GM12878 (cell line): Measurements from ENCODE around the gene PREX1. TPM values are rescaled to one million over a fixed set of nuclear protein-coding genes. Genes with fewer than 3 reads are reported as not detected.

Source experiments
- ATAC-seq: fragments of 200-7000 bp; cut with Tn5 transposase; 3 replicates; pipeline ENCODE4 v1.9.1; 2020; ENCODE audit warnings: mild to moderate bottlenecking, moderate library complexity
- BruUV-seq: library from RNA; stranded (reverse); fragments of 400-500 nt; replicated peaks from 2 replicates; lab custom pipeline; 2021; lab: Mats Ljungman, UMichigan
- CTCF ChIA-PET: fragments of 300-600 bp; sonication (Branson Sonifier 250); formaldehyde crosslinking; extraction: SDS; loops from one replicate; lab custom pipeline; 2021; ENCODE audit warnings: inconsistent platforms; lab: Yijun Ruan, JAX
- POLR2A ChIA-PET: fragments of 350-600 bp; formaldehyde crosslinking; extraction: SDS; loops from one replicate; lab custom pipeline; 2021; ENCODE audit warnings: inconsistent platforms; lab: Charles Lee
- RAD21 ChIA-PET: fragments of 300-600 bp; sonication (Branson Sonifier 250); formaldehyde crosslinking; loops from one replicate; lab custom pipeline; 2023; ENCODE audit warnings: antibody characterized with exemption; ENCODE audit not compliant: unreplicated experiment; lab: Charles Lee
- SMC1A ChIA-PET: fragments of 300-600 bp; sonication (Branson Sonifier 250); formaldehyde crosslinking; loops from one replicate; lab custom pipeline; 2023; ENCODE audit not compliant: unreplicated experiment, uncharacterized antibody; lab: Charles Lee
- DNase-seq: peaks from one replicate; pipeline ENCODE4 v3.0.0-alpha.2; 2011; ENCODE audit warnings: low read depth, low spot score
- FAIRE-seq: peaks from 3 replicates; lab custom pipeline; 2011; peaks lifted over from hg19 to GRCh38; lab: Jason Lieb, UNC
- H2AFZ ChIP-seq: 2 replicates; pipeline ENCODE4 v1.6.0; 2011; ENCODE audit warnings: low read depth, low read length, control low read depth; ENCODE audit not compliant: control insufficient read depth
- H3K27ac ChIP-seq: 2 replicates; pipeline ENCODE4 v1.5.1; 2011; ENCODE audit warnings: control low read depth; ENCODE audit not compliant: control insufficient read depth, insufficient read depth
- H3K27me3 ChIP-seq, 2 experiments: replicated peaks in 1 of 2; 2 replicates each; pipeline versions ENCODE4 v1.6.0 to v1.6.1; 2011; ENCODE audit warnings: low read length in 1 of 2; ENCODE audit not compliant: control insufficient read depth in 2 of 2, insufficient read depth in 2 of 2
- H3K36me3 ChIP-seq, 2 experiments: 2 replicates each; pipeline ENCODE4 v1.5.1; 2011; ENCODE audit warnings: low read length in 1 of 2; ENCODE audit not compliant: control insufficient read depth in 2 of 2, insufficient read depth in 2 of 2
- H3K4me1 ChIP-seq: 2 replicates; pipeline ENCODE4 v1.6.1; 2011; ENCODE audit warnings: mild to moderate bottlenecking, low read length, moderate library complexity, mixed read lengths; ENCODE audit not compliant: control insufficient read depth, insufficient read depth
- H3K4me2 ChIP-seq: 2 replicates; pipeline ENCODE4 v1.6.0; 2011; ENCODE audit warnings: control low read depth; ENCODE audit not compliant: control insufficient read depth, insufficient read depth
- H3K4me3 ChIP-seq: fragments of 200-600 bp; sonication (generic); 2 replicates; pipeline ENCODE4 v1.5.1; 2016
- H3K79me2 ChIP-seq: 2 replicates; pipeline ENCODE4 v1.6.0; 2011; ENCODE audit warnings: low read length; ENCODE audit not compliant: control insufficient read depth, insufficient read depth
- H3K9ac ChIP-seq: 2 replicates; pipeline ENCODE4 v1.8.0; 2011; ENCODE audit warnings: low read length, control low read depth, mixed read lengths; ENCODE audit not compliant: control insufficient read depth, insufficient read depth
- H3K9me3 ChIP-seq: replicated peaks from 3 replicates; pipeline ENCODE4 v1.5.1; 2011; ENCODE audit warnings: mild to moderate bottlenecking, low read length; ENCODE audit not compliant: control insufficient read depth, insufficient read depth
- H4K20me1 ChIP-seq: 2 replicates; pipeline ENCODE4 v1.6.0; 2011; ENCODE audit not compliant: control insufficient read depth, insufficient read depth
- EED ChIP-seq: sonication (generic); IDR thresholded peaks from 2 replicates; pipeline ENCODE4 v1.6.1; 2016; ENCODE audit warnings: antibody characterized with exemption, low read depth
- NFXL1 ChIP-seq: fragments of 450-650 bp; IDR thresholded peaks from 2 replicates; pipeline ENCODE4 v1.6.1; 2017; ENCODE audit warnings: antibody characterized with exemption, mild to moderate bottlenecking, borderline replicate concordance
- NR2C1 ChIP-seq: fragments of 450-650 bp; IDR thresholded peaks from 2 replicates; pipeline ENCODE4 v1.6.1; 2017; ENCODE audit warnings: antibody characterized with exemption, mild to moderate bottlenecking, moderate library complexity
- NR2F1 ChIP-seq: fragments of 450-650 bp; conservative IDR thresholded peaks from 2 replicates; pipeline ENCODE4 v1.6.1; 2017; ENCODE audit warnings: mild to moderate bottlenecking
- SMAD5 ChIP-seq: IDR thresholded peaks from 2 replicates; pipeline ENCODE4 v1.6.1; 2016; ENCODE audit warnings: antibody characterized with exemption, low read depth
- SMC3 ChIP-seq: IDR thresholded peaks from 2 replicates; pipeline ENCODE4 v1.6.1; 2011; ENCODE audit warnings: low read length, improper control_type of control experiment, borderline replicate concordance
- SUZ12 ChIP-seq: fragments of 200-600 bp; sonication (generic); IDR thresholded peaks from one replicate; pipeline ENCODE4 v1.6.1; 2018; ENCODE audit warnings: antibody characterized with exemption, mild to moderate bottlenecking; ENCODE audit not compliant: unreplicated experiment
- TAF1 ChIP-seq: IDR thresholded peaks from 2 replicates; pipeline ENCODE4 v1.6.1; 2011; ENCODE audit warnings: mild to moderate bottlenecking, low read depth, low read length, borderline replicate concordance
- ZNF217 ChIP-seq: fragments of 450-650 bp; IDR thresholded peaks from 2 replicates; pipeline ENCODE4 v1.6.1; 2017; ENCODE audit warnings: antibody characterized with exemption, mild to moderate bottlenecking
- WGBS: methylation state at CpG from one replicate; pipeline ENCODE4 v1.1.6; 2016; ENCODE audit warnings: low lambda C conversion rate; ENCODE audit not compliant: insufficient replicate concordance, insufficient coverage; ENCODE audit errors: missing lambda C conversion rate; 5-methylcytosine and 5-hydroxymethylcytosine counted together
- in situ Hi-C: fragments of 300-500 bp; cut with MboI; formaldehyde crosslinking; loops from 9 replicates; pipeline ENCODE4 v1.14.3; 2018; ENCODE audit warnings: mixed read lengths
- intact Hi-C: fragments of 100-400 bp; cut with micrococcal nuclease; formaldehyde crosslinking; loops from one replicate; pipeline ENCODE4 v1.14.2; 2022; ENCODE audit not compliant: unreplicated experiment
- polyA plus RNA-seq, 11 experiments: library from polyadenylated mRNA; depleted of rRNA in 4 of 11; unstranded in 6 of 11; stranded (reverse) in 5 of 11; fragments of >200 nt; fragmentation: Nextera tagmentation in 4 of 11; fragmentation: Illumina TruSeq in 1 of 11; extraction: Ambion mirVana in 4 of 11; extraction: Trizol in 1 of 11; gene quantifications; 1 replicate in 1 of 11; 2 replicates in 10 of 11; pipeline versions ENCODE4 v1.2.1 to v1.2.3, GENCODE V29; 2011 to 2016; ENCODE audit warnings: inconsistent platforms in 2 of 11, missing spikeins in 2 of 11, low read depth in 1 of 11
- total RNA-seq, 4 experiments: library from RNA; depleted of rRNA in 3 of 4; stranded (reverse); fragments of >200 nt in 3 of 4; fragmentation: Illumina TruSeq in 1 of 4; extraction: Trizol in 1 of 4; gene quantifications; 2 replicates each; pipeline versions ENCODE4 v1.2.1 to v1.2.3, GENCODE V29; 2013 to 2021
- TF ChIP-seq, protein P1 (sequence below): fragments of 450-650 bp; IDR thresholded peaks from 2 replicates; pipeline ENCODE4 v1.6.1; 2017; ENCODE audit warnings: mild to moderate bottlenecking, moderate library complexity

Gene PREX1
- total and polyA plus RNA-seq, 10 of the 15 experiments (the other 5 are each of a cell fraction or from before 2014, with no cell fraction given) = 2.6 to 114 (median 38.9) TPM

DNA sequence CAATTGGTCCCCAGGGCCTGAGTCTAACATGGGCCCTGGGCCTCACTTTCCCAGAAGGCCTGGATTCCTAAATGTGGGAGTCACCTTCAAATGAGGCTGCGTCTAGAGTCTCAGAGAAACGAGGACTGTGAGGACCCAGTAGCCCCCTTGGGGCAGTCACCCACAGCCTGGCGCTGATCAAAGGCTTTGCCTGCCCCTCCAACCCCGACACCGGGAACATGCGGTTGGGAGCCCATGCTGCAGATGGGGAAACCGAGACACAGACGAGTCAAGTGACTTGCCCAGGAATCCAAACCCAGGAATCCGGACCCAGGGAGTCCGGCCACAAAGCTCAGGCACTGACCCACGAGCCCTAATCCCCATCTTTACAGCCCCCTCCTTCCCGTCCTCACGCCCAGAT lies 209.7 kb downstream of the PREX1 start (continued):
- TF ChIP-seq SUZ12 = no peak
- TF ChIP-seq EED = no peak

DNA sequence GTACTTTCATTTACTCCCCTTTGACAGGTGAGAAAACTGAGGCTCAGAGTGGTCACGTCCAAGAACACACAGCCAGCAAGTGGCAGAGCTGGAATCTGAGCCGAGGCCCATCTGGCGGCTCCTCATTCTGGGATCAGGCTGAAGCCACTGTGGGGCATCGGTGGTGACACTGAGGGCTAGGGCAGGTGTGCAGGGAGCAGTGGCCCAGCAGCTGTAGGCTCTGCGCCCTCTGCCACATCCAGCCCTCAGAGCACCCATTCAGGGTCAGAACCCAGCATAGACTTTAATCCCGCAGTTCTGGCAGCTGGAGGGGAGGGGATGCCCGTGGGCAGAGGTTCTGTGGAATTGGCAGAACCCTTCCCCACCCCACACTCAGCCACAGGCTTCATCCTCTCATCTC lies 210.3 kb downstream of the PREX1 start:
- no peak overlapping the region for H3K27ac ChIP-seq
- FAIRE-seq (no peak), ATAC-seq (no peak), DNase-seq (no peak)
- CTCF ChIA-PET = interaction anchor here (1.1 kb wide), 1 partner anchor 8 kb away, joined by 3 read pairs; no protein-coding TSS in a partner anchor
- no peaks in the 10 kb centered on the region for H3K36me3 ChIP-seq
- H3K9me3 ChIP-seq = no peaks in the 10 kb centered on the region
- H2AFZ ChIP-seq = no peak overlapping the region
- no peak overlapping the region for H3K9ac ChIP-seq
- WGBS = 64% methylated on average over 7 of the region's 7 CpGs
- BruUV-seq = no TSS peak
- intact Hi-C loops = no loop called here
- RAD21 ChIA-PET = interaction anchor here (0.9 kb wide), 1 partner anchor 55 kb away, joined by 3 read pairs; no protein-coding TSS in a partner anchor
- peaks cover 3% of the 10 kb centered on the region; the same call in 1 of the 2 replicates for H3K4me1 ChIP-seq
- no peaks in the 10 kb centered on the region for H4K20me1 ChIP-seq
- H3K79me2 ChIP-seq = no peaks in the 10 kb centered on the region
- in situ Hi-C loops = loop anchor here (5.0 kb wide), 3 partner anchors 830 to 935 kb away; partner anchors contain the start of gene SULF2
- no peaks in the 10 kb centered on the region for H3K27me3 ChIP-seq
- H3K4me2 ChIP-seq = no peak overlapping the region
- no peak overlapping the region for H3K4me3 ChIP-seq
- POLR2A ChIA-PET = no interaction called here
- SMC1A ChIA-PET = interaction anchor here (1.0 kb wide), 1 partner anchor 722 kb away, joined by 4 read pairs; no protein-coding TSS in a partner anchor
- TF ChIP-seq, protein P1, sequence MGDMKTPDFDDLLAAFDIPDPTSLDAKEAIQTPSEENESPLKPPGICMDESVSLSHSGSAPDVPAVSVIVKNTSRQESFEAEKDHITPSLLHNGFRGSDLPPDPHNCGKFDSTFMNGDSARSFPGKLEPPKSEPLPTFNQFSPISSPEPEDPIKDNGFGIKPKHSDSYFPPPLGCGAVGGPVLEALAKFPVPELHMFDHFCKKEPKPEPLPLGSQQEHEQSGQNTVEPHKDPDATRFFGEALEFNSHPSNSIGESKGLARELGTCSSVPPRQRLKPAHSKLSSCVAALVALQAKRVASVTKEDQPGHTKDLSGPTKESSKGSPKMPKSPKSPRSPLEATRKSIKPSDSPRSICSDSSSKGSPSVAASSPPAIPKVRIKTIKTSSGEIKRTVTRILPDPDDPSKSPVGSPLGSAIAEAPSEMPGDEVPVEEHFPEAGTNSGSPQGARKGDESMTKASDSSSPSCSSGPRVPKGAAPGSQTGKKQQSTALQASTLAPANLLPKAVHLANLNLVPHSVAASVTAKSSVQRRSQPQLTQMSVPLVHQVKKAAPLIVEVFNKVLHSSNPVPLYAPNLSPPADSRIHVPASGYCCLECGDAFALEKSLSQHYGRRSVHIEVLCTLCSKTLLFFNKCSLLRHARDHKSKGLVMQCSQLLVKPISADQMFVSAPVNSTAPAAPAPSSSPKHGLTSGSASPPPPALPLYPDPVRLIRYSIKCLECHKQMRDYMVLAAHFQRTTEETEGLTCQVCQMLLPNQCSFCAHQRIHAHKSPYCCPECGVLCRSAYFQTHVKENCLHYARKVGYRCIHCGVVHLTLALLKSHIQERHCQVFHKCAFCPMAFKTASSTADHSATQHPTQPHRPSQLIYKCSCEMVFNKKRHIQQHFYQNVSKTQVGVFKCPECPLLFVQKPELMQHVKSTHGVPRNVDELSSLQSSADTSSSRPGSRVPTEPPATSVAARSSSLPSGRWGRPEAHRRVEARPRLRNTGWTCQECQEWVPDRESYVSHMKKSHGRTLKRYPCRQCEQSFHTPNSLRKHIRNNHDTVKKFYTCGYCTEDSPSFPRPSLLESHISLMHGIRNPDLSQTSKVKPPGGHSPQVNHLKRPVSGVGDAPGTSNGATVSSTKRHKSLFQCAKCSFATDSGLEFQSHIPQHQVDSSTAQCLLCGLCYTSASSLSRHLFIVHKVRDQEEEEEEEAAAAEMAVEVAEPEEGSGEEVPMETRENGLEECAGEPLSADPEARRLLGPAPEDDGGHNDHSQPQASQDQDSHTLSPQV = no peak
- TF ChIP-seq NFXL1 (no peak), SMAD5 (no peak), SMC3 (no peak), NR2F1 (no peak), TAF1 (no peak), NR2C1 (no peak), EED (no peak), SUZ12 (no peak), ZNF217 (no peak)
